Pancreas (tissue), 10 donors: ENCODE data around the gene IPCEF1. TPM values are rescaled to one million over a fixed set of nuclear protein-coding genes. Genes with fewer than 3 reads are reported as not detected.

Source experiments
- ATAC-seq, 4 donors: fragments of 200-7000 bp; cut with Tn5 transposase; one replicate each; pipeline versions ENCODE4 v1.8.0 to v1.9.1; 2020; ENCODE audit warnings: mild to moderate bottlenecking in 4 of 4, moderate library complexity in 4 of 4
- DNase-seq, 6 donors: peaks; one replicate each; pipeline ENCODE4 v3.0.0-alpha.2; 2020
- FAIRE-seq: peaks from 2 replicates; lab custom pipeline; 2012; peaks lifted over from hg19 to GRCh38; lab: Jason Lieb, UNC
- H3K27ac ChIP-seq, 4 donors: fragments of 200-600 bp; sonication (generic); 1 replicate in 3 of 4; 2 replicates in 1 of 4; pipeline versions ENCODE4 v1.5.0 to v1.8.0; 2020
- H3K27me3 ChIP-seq, 4 donors: fragments of 200-600 bp; one replicate each; pipeline ENCODE4 v1.8.0; 2021
- H3K36me3 ChIP-seq, 3 donors: fragments of 200-600 bp; sonication (generic) in 1 of 3; one replicate each; pipeline versions ENCODE4 v1.5.0 to v1.8.0; 2020 to 2021
- H3K4me1 ChIP-seq, 3 donors: fragments of 200-600 bp; one replicate each; pipeline ENCODE4 v1.8.0; 2021
- H3K4me3 ChIP-seq, 4 donors: fragments of 200-600 bp; sonication (generic) in 2 of 4; one replicate each; pipeline versions ENCODE4 v1.5.0 to v1.8.0; 2020 to 2021
- H3K9me3 ChIP-seq, 4 donors: fragments of 200-600 bp; one replicate each; pipeline ENCODE4 v1.8.0; 2021
- CTCF ChIP-seq, 4 donors: fragments of 200-600 bp; sonication (generic) in 3 of 4; IDR thresholded peaks; one replicate each; pipeline versions ENCODE4 v1.5.0 to v1.8.0; 2021; ENCODE audit warnings: antibody characterized with exemption in 4 of 4
- WGBS, 2 donors: extraction: QIAGEN DNeasy Blood & Tissue Kit; methylation state at CpG; one replicate each; pipeline ENCODE4 v1.1.7; 2013; 5-methylcytosine and 5-hydroxymethylcytosine counted together
- intact Hi-C, 3 donors: fragments of 100-400 bp; cut with DNase I; formaldehyde crosslinking; loops; one replicate each; pipeline versions ENCODE4 v1.11.1 to v1.14.2; 2022
- polyA plus RNA-seq, 2 donors: library from polyadenylated mRNA; stranded (reverse); fragments of 200-250 nt; gene quantifications; one replicate each; pipeline ENCODE4 v1.2.3, GENCODE V29; 2013
- total RNA-seq, 6 donors: library from RNA; stranded (reverse); fragmentation: NEBNext Ultra II Directional in 4 of 6; extraction: Animal tissue kit (Norgen Biotek cat#: 25700) in 4 of 6; gene quantifications; one replicate each; pipeline versions ENCODE4 v1.2.1 to v1.2.4, GENCODE V29; 2021 to 2023
- donor health status: healthy with polysubstance abuse.
- donor health status: DM: no; HTN: no; CAD: no; lungs with moderate emphysema.
- donor health status: DM: no; HTN: no; CAD: no.
- donor health status: control.
- donor health status: control.
- donor health status: Bipolar disorder and iron deficiency.
- donor health status: DM: yes; HTN: yes; CAD: no.
- donor health status: DM: no; HTN: no; CAD: no.
- donor health status: DM: no; HTN: no; CAD: no.
- donor health status: DM: yes; HTN: yes; CAD: no.

Gene IPCEF1
- total and polyA plus RNA-seq, 8 donors = 0.53 to 4.4 (median 1.8) TPM

GRCh38 chr6:154134471-154135147 lies 222.0 kb downstream of the IPCEF1 start:
- no peak for FAIRE-seq
- no peak for TF ChIP-seq CTCF (IDR thresholded peaks at IDR 0.05)

GRCh38 chr6:154127657-154128056 lies 228.9 kb downstream of the IPCEF1 start:
- intact Hi-C loops = no loop called here

More at GRCh38 chr6:154134471-154135147, 222.0 kb downstream of the IPCEF1 start:
- Histone ChIP-seq H3K27ac (no peak overlapping the region), H3K36me3 (no peaks in the 10 kb centered on the region), H3K4me1 (no peaks in the 10 kb centered on the region), H3K27me3 (no peaks in the 10 kb centered on the region), H3K9me3 (no peaks in the 10 kb centered on the region), H3K4me3 (no peak overlapping the region)
- DNase-seq = no peak
- no peak for ATAC-seq
- intact Hi-C loops = no loop called here
- WGBS, 2 donors = 88 to 91% methylated on average over 8 of the region's 8 CpGs

GRCh38 chr6:154125421-154125820 lies 231.2 kb downstream of the IPCEF1 start:
- H3K27ac ChIP-seq = no peak overlapping the region
- no peaks in the 10 kb centered on the region for H3K9me3 ChIP-seq
- intact Hi-C loops = no loop called here
- DNase-seq (no peak), ATAC-seq (no peak), FAIRE-seq (no peak)
- H3K4me3 ChIP-seq = no peak overlapping the region
- no peaks in the 10 kb centered on the region for H3K4me1 ChIP-seq
- no peaks in the 10 kb centered on the region for H3K27me3 ChIP-seq
- TF ChIP-seq CTCF (IDR thresholded peaks at IDR 0.05) = no peak
- WGBS, 2 donors = 91 to 97% methylated on average over 2 of the region's 2 CpGs
- no peaks in the 10 kb centered on the region for H3K36me3 ChIP-seq

More at GRCh38 chr6:154127657-154128056, 228.9 kb downstream of the IPCEF1 start:
- H3K4me1 ChIP-seq = no peaks in the 10 kb centered on the region
- H3K27ac ChIP-seq = peak overlapping the region in 1 of 4 donors; percentile 39
- no peaks in the 10 kb centered on the region for H3K27me3 ChIP-seq
- ATAC-seq (peak in 3 of 4 donors; percentile 36 to 59 (median 57)), DNase-seq (no peak), FAIRE-seq (no peak)
- 56 to 58% methylated on average over 2 of the region's 2 CpGs for WGBS, 2 donors
- no peaks in the 10 kb centered on the region for H3K9me3 ChIP-seq
- no peak for TF ChIP-seq CTCF (IDR thresholded peaks at IDR 0.05)
- no peaks in the 10 kb centered on the region for H3K36me3 ChIP-seq
- no peak overlapping the region for H3K4me3 ChIP-seq

GRCh38 chr6:154123155-154123956 lies 233.2 kb downstream of the IPCEF1 start:
- DNase-seq (no peak), FAIRE-seq (no peak), ATAC-seq (no peak)
- TF ChIP-seq CTCF (IDR thresholded peaks at IDR 0.05) = no peak
- no peaks in the 10 kb centered on the region for H3K27me3 ChIP-seq
- no peaks in the 10 kb centered on the region for H3K36me3 ChIP-seq
- H3K27ac ChIP-seq = no peak overlapping the region
- intact Hi-C loops = no loop called here
- no peak overlapping the region for H3K4me3 ChIP-seq
- 72 to 76% methylated on average over 8 of the region's 8 CpGs for WGBS, 2 donors
- H3K4me1 ChIP-seq = no peaks in the 10 kb centered on the region
- no peaks in the 10 kb centered on the region for H3K9me3 ChIP-seq
